Endothelial cell of umbilical vein (primary cell): Measurements from ENCODE around the gene HOXD4. TPM values are rescaled to one million over a fixed set of nuclear protein-coding genes. Genes with fewer than 3 reads are reported as not detected.

Experiments used
- BruUV-seq: library from RNA; stranded (reverse); fragments of 400-500 nt; replicated peaks from 2 replicates; lab custom pipeline; 2021; lab: Mats Ljungman, UMichigan
- CTCF ChIA-PET: fragments of 300-600, 350-600 bp; sonication (Branson Sonifier 250); formaldehyde crosslinking; loops from one replicate; lab custom pipeline; 2021; ENCODE audit warnings: antibody characterized with exemption, inconsistent platforms; lab: Charles Lee
- POLR2A ChIA-PET: fragments of 300-600, 350-600 bp; sonication (Branson Sonifier 250); formaldehyde crosslinking; loops from one replicate; lab custom pipeline; 2021; ENCODE audit warnings: antibody characterized with exemption, inconsistent platforms; lab: Charles Lee
- DNase-seq: peaks from one replicate; pipeline ENCODE4 v3.0.0-alpha.2; 2011; ENCODE audit warnings: low read depth, low spot score
- FAIRE-seq: peaks from 2 replicates; lab custom pipeline; 2011; peaks lifted over from hg19 to GRCh38; lab: Jason Lieb, UNC
- H2AFZ ChIP-seq: 2 replicates; pipeline ENCODE4 v1.6.0; 2012; ENCODE audit warnings: low read depth, low read length, control low read depth, inconsistent platforms
- H3K27ac ChIP-seq: 2 replicates; pipeline ENCODE4 v1.5.1; 2011; ENCODE audit warnings: low read depth, mild to moderate bottlenecking, control low read depth, low read length, moderate library complexity; ENCODE audit not compliant: insufficient read depth
- H3K27me3 ChIP-seq, 2 experiments: 2 replicates each; pipeline versions ENCODE4 v1.6.0 to v1.6.1; 2011; ENCODE audit warnings: low read length in 2 of 2, mixed read lengths in 1 of 2; ENCODE audit not compliant: control insufficient read depth in 2 of 2, insufficient read depth in 2 of 2
- H3K36me3 ChIP-seq, 2 experiments: 2 replicates in 1 of 2; 3 replicates in 1 of 2; pipeline ENCODE4 v1.5.1; 2011; ENCODE audit warnings: low read length in 2 of 2, mild to moderate bottlenecking in 1 of 2, moderate library complexity in 1 of 2; ENCODE audit not compliant: control insufficient read depth in 2 of 2, insufficient read depth in 2 of 2; ENCODE audit errors: extremely low read depth in 1 of 2
- H3K4me1 ChIP-seq: 3 replicates; pipeline ENCODE4 v1.5.1; 2011; ENCODE audit warnings: mild to moderate bottlenecking, low read length; ENCODE audit not compliant: control insufficient read depth, insufficient read depth; ENCODE audit errors: extremely low read depth
- H3K4me2 ChIP-seq: 2 replicates; pipeline ENCODE4 v1.6.1; 2011; ENCODE audit warnings: low read length, control low read depth, mixed read lengths; ENCODE audit not compliant: insufficient read depth
- H3K4me3 ChIP-seq, 3 experiments: fragments of 200-600 bp in 1 of 3; sonication (generic), shearing (Covaris generic) in 1 of 3; replicated peaks in 1 of 3; 2 replicates each; pipeline ENCODE4 v1.5.1; 2011 to 2016; ENCODE audit warnings: control low read depth in 3 of 3, low read length in 3 of 3, mild to moderate bottlenecking in 2 of 3, inconsistent platforms in 1 of 3, low read depth in 1 of 3, moderate library complexity in 1 of 3; ENCODE audit not compliant: insufficient read depth in 1 of 3
- H3K79me2 ChIP-seq: 2 replicates; pipeline ENCODE4 v1.6.0; 2012; ENCODE audit warnings: low read length, inconsistent platforms; ENCODE audit not compliant: control insufficient read depth, insufficient read depth
- H3K9ac ChIP-seq: replicated peaks from 2 replicates; pipeline ENCODE3; 2011; ENCODE audit warnings: low read length, control low read depth; ENCODE audit not compliant: insufficient read depth; ENCODE audit errors: extremely low read depth
- H3K9me1 ChIP-seq: replicated peaks from 3 replicates; pipeline ENCODE4 v1.6.0; 2011; ENCODE audit warnings: mild to moderate bottlenecking, low read length; ENCODE audit not compliant: control insufficient read depth, insufficient read depth; ENCODE audit errors: extremely low read depth
- H3K9me3 ChIP-seq: replicated peaks from 2 replicates; pipeline ENCODE4 v1.5.1; 2012; ENCODE audit warnings: low read length, inconsistent platforms; ENCODE audit not compliant: control insufficient read depth, insufficient read depth
- H4K20me1 ChIP-seq: replicated peaks from 2 replicates; pipeline ENCODE3; 2011; ENCODE audit warnings: mild to moderate bottlenecking, low read length; ENCODE audit not compliant: control insufficient read depth, insufficient read depth; ENCODE audit errors: extremely low read depth
- EZH2 ChIP-seq: IDR thresholded peaks from 2 replicates; pipeline ENCODE4 v1.6.1; 2012; ENCODE audit warnings: borderline replicate concordance, low read depth, mild to moderate bottlenecking, moderate library complexity, low read length, inconsistent platforms; ENCODE audit not compliant: severe bottlenecking
- JUN ChIP-seq: IDR thresholded peaks from 2 replicates; pipeline ENCODE4 v1.6.1; 2011; ENCODE audit warnings: borderline replicate concordance, low read depth; ENCODE audit not compliant: insufficient read length, insufficient read depth
- MAX ChIP-seq: IDR thresholded peaks from 2 replicates; pipeline ENCODE4 v1.6.1; 2011; ENCODE audit not compliant: insufficient read depth, insufficient read length
- POLR2A ChIP-seq: IDR thresholded peaks from 2 replicates; pipeline ENCODE4 v1.6.1; 2012; ENCODE audit warnings: low read depth, mild to moderate bottlenecking, control low read depth, low read length
- POLR2AphosphoS5 ChIP-seq: IDR thresholded peaks from 2 replicates; pipeline ENCODE4 v1.6.1; 2012; ENCODE audit warnings: low read depth, mild to moderate bottlenecking, control low read depth, low read length, moderate library complexity; ENCODE audit not compliant: insufficient read depth
- dilution Hi-C: fragments of 300-500 bp; cut with MboI; formaldehyde crosslinking; loops from one replicate; pipeline ENCODE4 v1.15.0; 2019; ENCODE audit warnings: low sequenced_read_pairs; ENCODE audit not compliant: extremely low pct_ligation_motif_present
- intact Hi-C: fragments of 100-400 bp; cut with micrococcal nuclease; formaldehyde crosslinking; loops from one replicate; pipeline ENCODE4 v1.10.0; 2022
- polyA plus RNA-seq, 4 experiments: library from polyadenylated mRNA; depleted of rRNA in 3 of 4; stranded (reverse) in 3 of 4; unstranded in 1 of 4; fragments of >200 nt; gene quantifications; 2 replicates each; pipeline versions ENCODE4 v1.2.1 to v1.2.3, GENCODE V29; 2011 to 2012; ENCODE audit warnings: missing spikeins in 1 of 4
- total RNA-seq: library from RNA; stranded (reverse); gene quantifications from 2 replicates; pipeline ENCODE4 v1.2.3, GENCODE V29; 2021

Gene HOXD4
- total and polyA plus RNA-seq, 2 donors (not counting 3 experiments of a cell fraction or from before 2014, with no cell fraction given): 7.6 to 13.7 TPM

- no peaks in the 10 kb centered on the region for H3K27me3 ChIP-seq
- peaks cover 4% of the 10 kb centered on the region for H3K79me2 ChIP-seq
- TF ChIP-seq POLR2AphosphoS5 (peak; percentile 87), EZH2 (no peak), MAX (peak; percentile 95), JUN (no peak), POLR2A (peak; percentile 86)
- FAIRE-seq: peak; percentile 53
- peak within 1 kb of the TSS; percentile 86 to 96 (median 93) for H3K4me3 ChIP-seq
- H3K9me3 ChIP-seq: no peaks in the 10 kb centered on the region
- dilution Hi-C loops (no loop called here), intact Hi-C loops (loop anchor here (1.0 to 5.0 kb wide), 8 partner anchors 10 to 464 kb away; no protein-coding TSS in a partner anchor)
- H3K36me3 ChIP-seq: no peaks in the 10 kb centered on the region
- peak within 1 kb of the TSS; percentile 78 for H3K9ac ChIP-seq
- peak; percentile 83 for DNase-seq
- BruUV-seq: no TSS peak
- H2AFZ ChIP-seq: peak within 1 kb of the TSS; percentile 95
- ChIA-PET POLR2A (interaction anchor here (0.9 to 1.1 kb wide), 3 partner anchors 9 to 20 kb away, joined by 6 to 15 read pairs (median 7); no protein-coding TSS in a partner anchor), CTCF (interaction anchor here (0.7 to 6.6 kb wide), 15 partner anchors 9 to 450 kb away, joined by 3 to 59 read pairs (median 4); no protein-coding TSS in a partner anchor)
- H3K4me1 ChIP-seq: peaks cover 33% of the 10 kb centered on the region
- peak within 1 kb of the TSS; percentile 74 for H3K27ac ChIP-seq
- no peaks in the 10 kb centered on the region for H4K20me1 ChIP-seq
- H3K4me2 ChIP-seq: peak within 1 kb of the TSS; percentile 98
- H3K9me1 ChIP-seq: no peaks in the 10 kb centered on the region
Observed at GRCh38 chr2:176187899-176188773, 36.8 kb downstream of the HOXD4 start, which contains the start of gene HOXD1. HOXD1 (plus strand) TSS chr2:176188668; CDS start chr2:176188802, 134 bp downstream.
